Epidermal melanocyte (primary cell): ENCODE measurements around the gene DDX52.

Experiments used
- DNase-seq: peaks from one replicate; pipeline ENCODE4 v3.0.0; 2011; ENCODE audit warnings: low spot score; ENCODE audit not compliant: insufficient read length

DDX52 gene

GRCh38 chr17:37576281-37576680 is 67.0 kb downstream of the DDX52 start:
- DNase-seq, result no peak

- no peak for DNase-seq
These were observed 68.8 kb downstream of the DDX52 start for GRCh38 chr17:37574427-37574826.

- no peak for DNase-seq
These were observed 71.6 kb downstream of the DDX52 start for GRCh38 chr17:37571674-37572073.

DNA sequence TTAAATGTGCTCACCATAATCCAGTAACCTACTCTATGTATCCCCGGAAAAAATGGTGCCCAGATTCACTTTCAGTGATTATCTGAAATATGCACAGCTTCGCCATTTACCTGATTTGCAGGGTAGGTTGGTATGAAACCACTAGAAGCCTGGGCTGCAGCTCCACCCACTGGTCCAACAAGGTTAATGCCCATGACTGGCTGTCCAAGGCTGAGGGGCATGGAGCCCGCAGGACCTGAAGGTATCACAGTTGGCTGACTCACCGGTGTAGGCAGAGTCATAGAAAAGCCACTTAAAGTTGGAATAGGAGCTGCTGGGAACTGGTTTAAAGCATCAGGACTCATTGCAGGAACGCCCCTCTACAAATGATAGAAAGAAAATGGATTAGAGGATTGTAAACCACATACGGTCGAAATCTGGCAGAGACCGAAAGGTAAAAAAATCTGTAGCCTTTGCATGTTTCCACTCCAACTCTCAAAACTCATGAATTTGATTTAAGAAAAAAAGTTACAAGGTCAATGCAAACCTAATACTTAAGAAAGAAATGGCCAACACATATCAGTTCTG is 72.6 kb downstream of the DDX52 start:
- no peak for DNase-seq

- no peak for DNase-seq
These were observed 74.7 kb downstream of the DDX52 start for GRCh38 chr17:37568350-37569053.

DNA sequence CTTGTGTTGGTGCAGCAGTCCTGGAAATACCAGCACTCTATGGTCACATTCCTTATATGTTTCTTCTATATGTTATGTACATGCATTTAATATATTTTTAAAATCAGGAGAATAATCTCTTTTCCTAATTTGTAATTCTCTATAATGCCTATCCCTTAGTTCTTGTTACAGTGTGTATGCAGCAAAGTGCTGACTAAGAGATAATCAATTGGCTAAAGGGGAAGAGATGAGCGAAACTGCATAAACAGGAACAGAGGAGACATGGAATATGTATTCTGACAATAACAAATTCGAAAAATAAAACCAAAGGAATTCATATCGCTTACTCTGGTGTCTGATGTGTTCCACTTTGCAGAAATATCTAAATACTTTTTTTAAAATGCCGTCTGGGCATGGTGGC is 75.7 kb downstream of the DDX52 start:
- no peak for DNase-seq

GRCh38 chr17:37567137-37567536 is 76.1 kb downstream of the DDX52 start:
- DNase-seq, result no peak

DNA sequence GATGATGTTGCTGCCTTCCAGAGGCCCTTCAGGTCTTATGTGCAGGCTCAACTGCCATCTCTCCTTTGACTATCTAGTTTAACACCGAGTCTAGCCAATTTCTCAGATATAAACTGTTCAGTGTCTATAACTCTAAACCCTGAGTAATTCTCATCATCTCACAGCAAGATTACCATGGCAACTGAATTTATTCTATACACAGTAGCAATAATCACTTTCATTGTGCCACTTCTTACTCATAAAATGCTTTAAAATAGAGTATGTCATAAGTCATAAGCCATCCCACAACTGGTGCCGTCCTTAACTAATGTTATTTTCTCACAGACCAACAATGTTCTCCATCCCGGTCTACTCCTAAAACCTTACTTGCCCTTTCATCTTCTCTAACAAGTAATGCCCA is 79.0 kb downstream of the DDX52 start:
- DNase-seq, result no peak

- DNase-seq, result no peak
These were observed 81.1 kb downstream of the DDX52 start for GRCh38 chr17:37562016-37562745.
